GM23338 (cell line): ENCODE results near the gene FAM90A26. TPM values are rescaled to one million over a fixed set of nuclear protein-coding genes. Genes with fewer than 3 reads are reported as not detected.
"Not testable (repeated sequence)": the region's sequence is repeated elsewhere in the genome, so short reads cannot be mapped to it uniquely, and the experiment has no call there.

Experiments used
- ATAC-seq: fragments of 200-7000 bp; cut with Tn5 transposase; 3 replicates; pipeline ENCODE4 v1.9.1; 2020
- DNase-seq: peaks from one replicate; pipeline ENCODE4 v3.0.0-alpha.2; 2015; ENCODE audit warnings: low spot score
- H2AFZ ChIP-seq: fragments of 200-600 bp; sonication (generic); 2 replicates; pipeline ENCODE4 v1.8.0; 2016; ENCODE audit warnings: antibody characterized with exemption, mild to moderate bottlenecking, moderate library complexity
- H3F3A ChIP-seq: fragments of 200-600 bp; sonication (generic); replicated peaks from 2 replicates; pipeline ENCODE4 v1.8.0; 2017; ENCODE audit warnings: antibody characterized with exemption, mixed run types, low read depth
- H3K27ac ChIP-seq: fragments of 200-600 bp; sonication (generic); 2 replicates; pipeline ENCODE4 v1.6.1; 2016; ENCODE audit warnings: low read depth
- H3K27me3 ChIP-seq: fragments of 200-600 bp; sonication (generic); 2 replicates; pipeline ENCODE4 v1.8.0; 2016; ENCODE audit warnings: mild to moderate bottlenecking, mixed run types, moderate library complexity; ENCODE audit not compliant: insufficient read depth
- H3K36me3 ChIP-seq: fragments of 200-600 bp; sonication (generic); 2 replicates; pipeline ENCODE4 v1.8.0; 2016; ENCODE audit warnings: mild to moderate bottlenecking; ENCODE audit not compliant: insufficient read depth
- H3K4me1 ChIP-seq: fragments of 200-600 bp; sonication (generic); 2 replicates; pipeline ENCODE4 v1.8.0; 2016; ENCODE audit warnings: mild to moderate bottlenecking, moderate library complexity; ENCODE audit not compliant: insufficient read depth
- H3K4me2 ChIP-seq: fragments of 200-600 bp; sonication (generic); 2 replicates; pipeline ENCODE4 v1.7.1; 2017; ENCODE audit warnings: mixed run types
- H3K4me3 ChIP-seq: fragments of 200-600 bp; sonication (generic); 2 replicates; pipeline ENCODE4 v1.6.1; 2016; ENCODE audit warnings: mixed run types
- H3K79me2 ChIP-seq: fragments of 200-600 bp; sonication (generic); replicated peaks from 2 replicates; pipeline ENCODE4 v1.8.0; 2017; ENCODE audit warnings: mild to moderate bottlenecking; ENCODE audit not compliant: insufficient read depth
- H3K9me2 ChIP-seq: fragments of 200-600 bp; sonication (generic); 2 replicates; pipeline ENCODE4 v1.8.0; 2017; ENCODE audit not compliant: insufficient read depth
- H4K20me1 ChIP-seq: fragments of 200-600 bp; sonication (generic); replicated peaks from 2 replicates; pipeline ENCODE4 v1.8.0; 2017; ENCODE audit warnings: mild to moderate bottlenecking; ENCODE audit not compliant: insufficient read depth
- H3K27ac Mint-ChIP-seq: 2 replicates; pipeline ENCODE4 v1.8.0; 2020; ENCODE audit warnings: inconsistent platforms, mild to moderate bottlenecking, moderate library complexity, mixed read lengths
- H3K27me3 Mint-ChIP-seq: 3 replicates; pipeline ENCODE4 v1.8.0; 2022; ENCODE audit warnings: low read depth, mild to moderate bottlenecking, moderate library complexity, mixed read lengths, inconsistent platforms; ENCODE audit not compliant: insufficient read depth, poor library complexity
- H3K36me3 Mint-ChIP-seq: 3 replicates; pipeline ENCODE4 v1.8.0; 2021; ENCODE audit warnings: low read depth, mild to moderate bottlenecking, inconsistent platforms, moderate library complexity, mixed read lengths
- H3K4me1 Mint-ChIP-seq: 3 replicates; pipeline ENCODE4 v1.8.0; 2020; ENCODE audit warnings: mild to moderate bottlenecking, inconsistent platforms, mixed read lengths
- H3K4me3 Mint-ChIP-seq: 3 replicates; pipeline ENCODE4 v1.8.0; 2021; ENCODE audit warnings: moderate library complexity, mild to moderate bottlenecking, inconsistent platforms, mixed read lengths
- H3K9me3 Mint-ChIP-seq: 3 replicates; pipeline ENCODE4 v1.8.0; 2020; ENCODE audit warnings: moderate library complexity, mild to moderate bottlenecking, inconsistent platforms, mixed read lengths
- CREB1 ChIP-seq: fragments of 250-450 bp; sonication (Bioruptor Pico); IDR thresholded peaks from 2 replicates; pipeline ENCODE4 v1.5.0; 2020; ENCODE audit warnings: low read depth, mild to moderate bottlenecking, moderate library complexity
- POLR2AphosphoS5 ChIP-seq: IDR thresholded peaks from 2 replicates; pipeline ENCODE4 v1.6.1; 2016; ENCODE audit warnings: antibody characterized with exemption, low read depth
- polyA plus RNA-seq: library from polyadenylated mRNA; unstranded; fragments of >200 nt; fragmentation: Nextera tagmentation; extraction: Ambion mirVana; gene quantifications from 2 replicates; pipeline ENCODE4 v1.2.1, GENCODE V29; 2016
- total RNA-seq: library from RNA; depleted of rRNA; stranded (reverse); fragments of >200 nt; shearing (Covaris generic); gene quantifications from 2 replicates; pipeline ENCODE4 v1.2.3, GENCODE V29; 2014
- TF ChIP-seq, protein P1 (sequence below), 2 experiments: fragments of 200-600 bp in 1 of 2; sonication (generic) in 1 of 2; conservative IDR thresholded peaks; 2 replicates each; pipeline versions ENCODE4 v1.5.1 to v1.6.1; 2016 to 2017; ENCODE audit warnings: antibody characterized with exemption in 2 of 2, low read depth in 2 of 2, mild to moderate bottlenecking in 2 of 2, moderate library complexity in 1 of 2

The FAM90A26 gene
- total and polyA plus RNA-seq, 2 experiments from 2014 or later = 0.10 TPM; not detected in 1

DNA sequence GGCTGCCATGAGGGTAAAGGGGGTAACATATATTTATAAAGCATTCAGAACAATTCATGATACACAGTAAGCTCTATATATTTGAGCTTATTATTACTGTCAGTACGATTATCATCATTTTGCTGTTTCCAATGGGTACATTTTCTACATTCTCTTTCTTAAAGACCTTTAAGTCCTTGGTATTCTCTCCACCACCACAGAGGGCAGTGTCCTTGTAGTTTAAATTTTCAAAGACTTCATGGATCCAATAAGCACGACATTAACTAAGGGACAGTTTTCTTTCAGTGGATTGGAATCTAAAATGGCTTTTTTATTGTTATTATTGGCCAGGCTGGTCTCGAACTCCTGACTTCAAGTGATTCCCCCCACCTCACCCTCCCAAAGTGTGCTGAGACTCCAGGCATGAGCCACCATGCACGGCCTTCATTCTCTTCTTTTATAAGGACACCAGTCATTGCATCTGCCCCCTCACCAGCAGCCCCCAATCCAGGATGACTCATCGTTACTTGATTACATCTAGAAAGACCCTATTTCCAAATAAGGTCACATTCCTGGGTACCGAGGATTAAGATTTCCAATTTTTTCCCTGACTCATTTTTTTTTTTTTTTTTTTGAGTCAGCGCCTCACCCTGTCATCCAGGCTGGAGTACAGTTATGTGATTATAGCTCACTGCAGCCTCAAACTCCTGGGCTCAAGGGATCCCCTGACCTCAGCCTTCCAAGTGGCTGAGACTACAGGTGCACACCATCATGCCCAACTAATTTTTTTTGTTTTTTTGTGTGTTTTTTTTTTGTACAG is 21.4 kb upstream of the FAM90A26 start:
- DNase-seq = peak; percentile 50
- H3K4me1 Mint-ChIP-seq = not testable (repeated sequence)

GRCh38 chr4:9151809-9152179 is 18.4 kb upstream of the FAM90A26 start:
- H3K4me3 ChIP-seq = peak overlapping the region; percentile 89
- H3K4me2 ChIP-seq = peak overlapping the region; percentile 97
- not testable (repeated sequence) for H3K9me3 Mint-ChIP-seq, H3K79me2 ChIP-seq, H3K4me1 Mint-ChIP-seq, H3K4me1 ChIP-seq, H3K36me3 Mint-ChIP-seq, H3K36me3 ChIP-seq, H4K20me1 ChIP-seq, DNase-seq, H3F3A ChIP-seq, H3K9me2 ChIP-seq, H3K27me3 Mint-ChIP-seq, ATAC-seq, H3K27me3 ChIP-seq
- Mint-ChIP-seq H3K27ac (peak overlapping the region; percentile 96), H3K4me3 (peak overlapping the region; percentile 96)
- H2AFZ ChIP-seq = peak overlapping the region; percentile 91
- H3K27ac ChIP-seq = peak overlapping the region; percentile 86; the same call in 1 of the 2 replicates

More for the DNA sequence above, 21.4 kb upstream of the FAM90A26 start:
- not testable (repeated sequence) for H3K4me3 Mint-ChIP-seq, H3K79me2 ChIP-seq, H3K27me3 ChIP-seq, H2AFZ ChIP-seq, H3K4me3 ChIP-seq, H3K27me3 Mint-ChIP-seq, H3K27ac Mint-ChIP-seq, H4K20me1 ChIP-seq, H3K36me3 ChIP-seq, H3F3A ChIP-seq, H3K4me2 ChIP-seq, ATAC-seq, H3K9me2 ChIP-seq, H3K27ac ChIP-seq, H3K9me3 Mint-ChIP-seq, H3K4me1 ChIP-seq
- H3K36me3 Mint-ChIP-seq = peaks cover 12% of the 10 kb centered on the region
- TF ChIP-seq, protein P1, sequence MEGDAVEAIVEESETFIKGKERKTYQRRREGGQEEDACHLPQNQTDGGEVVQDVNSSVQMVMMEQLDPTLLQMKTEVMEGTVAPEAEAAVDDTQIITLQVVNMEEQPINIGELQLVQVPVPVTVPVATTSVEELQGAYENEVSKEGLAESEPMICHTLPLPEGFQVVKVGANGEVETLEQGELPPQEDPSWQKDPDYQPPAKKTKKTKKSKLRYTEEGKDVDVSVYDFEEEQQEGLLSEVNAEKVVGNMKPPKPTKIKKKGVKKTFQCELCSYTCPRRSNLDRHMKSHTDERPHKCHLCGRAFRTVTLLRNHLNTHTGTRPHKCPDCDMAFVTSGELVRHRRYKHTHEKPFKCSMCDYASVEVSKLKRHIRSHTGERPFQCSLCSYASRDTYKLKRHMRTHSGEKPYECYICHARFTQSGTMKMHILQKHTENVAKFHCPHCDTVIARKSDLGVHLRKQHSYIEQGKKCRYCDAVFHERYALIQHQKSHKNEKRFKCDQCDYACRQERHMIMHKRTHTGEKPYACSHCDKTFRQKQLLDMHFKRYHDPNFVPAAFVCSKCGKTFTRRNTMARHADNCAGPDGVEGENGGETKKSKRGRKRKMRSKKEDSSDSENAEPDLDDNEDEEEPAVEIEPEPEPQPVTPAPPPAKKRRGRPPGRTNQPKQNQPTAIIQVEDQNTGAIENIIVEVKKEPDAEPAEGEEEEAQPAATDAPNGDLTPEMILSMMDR (conservative IDR thresholded peaks at IDR 0.05; ENCODE audit: low read depth in 2 of 2) = peak in 1 of 2 experiments; percentile 36; a peak in 3 of 4 replicates

DNA sequence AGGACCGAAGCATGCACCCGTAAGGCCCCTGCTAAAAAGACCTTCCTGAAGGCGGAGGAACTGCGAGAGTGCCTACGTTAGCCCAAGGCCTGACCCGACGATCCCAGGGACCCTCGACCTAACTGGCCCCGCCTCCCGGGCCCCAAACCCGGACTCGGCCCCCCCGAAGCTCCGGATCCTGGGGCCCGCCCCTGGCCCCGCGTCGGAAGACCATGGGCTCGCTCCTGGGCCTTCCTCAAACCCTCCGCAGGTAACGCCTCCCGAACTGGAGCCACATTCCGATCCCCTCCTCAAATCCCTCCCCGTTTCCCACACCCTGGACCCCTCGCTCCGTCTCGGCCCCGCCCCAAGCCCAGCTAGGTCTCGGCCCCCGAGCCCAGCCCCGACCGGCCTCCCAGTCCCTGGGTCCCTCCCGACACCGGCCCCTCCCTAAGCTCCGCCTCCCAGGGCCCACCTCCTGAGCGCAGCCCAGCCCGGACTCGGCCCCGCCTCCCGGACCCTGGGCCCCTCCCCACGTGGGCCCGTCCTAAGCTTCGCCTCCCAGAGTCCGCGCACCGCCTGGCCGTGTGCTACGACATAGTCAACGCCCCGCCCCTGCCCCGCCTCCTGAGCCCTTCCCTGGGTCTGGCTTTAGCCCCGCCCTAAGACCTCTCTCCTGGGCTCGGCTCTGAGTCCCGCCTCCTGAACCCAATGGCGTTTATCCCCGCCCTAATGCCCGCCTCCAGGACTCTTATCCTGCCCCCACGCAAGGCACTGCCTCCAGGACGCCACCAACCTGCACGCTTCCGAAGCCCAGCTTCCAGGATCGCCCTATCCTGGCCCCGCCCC is 17.8 kb upstream of the FAM90A26 start:
- H3K9me3 Mint-ChIP-seq, H4K20me1 ChIP-seq, H3K4me1 Mint-ChIP-seq, H3K27me3 ChIP-seq, H3K4me1 ChIP-seq, H3K79me2 ChIP-seq, H3K9me2 ChIP-seq, H3K27me3 Mint-ChIP-seq, H3K36me3 Mint-ChIP-seq, H3F3A ChIP-seq, H3K36me3 ChIP-seq: not testable (repeated sequence)
- peak overlapping the region; percentile 99 for H3K27ac Mint-ChIP-seq
- H2AFZ ChIP-seq = peak overlapping the region; percentile 91; the same call in 1 of the 2 replicates
- H3K4me3 ChIP-seq = peak overlapping the region; percentile 89
- peak; percentile 64 for TF ChIP-seq POLR2AphosphoS5
- TF ChIP-seq CREB1 (CRISPR knock-in tag) = 0 out of 2 replicates have a peak, but pooled peaks have one; percentile 63
- DNase-seq (peak; percentile 95), ATAC-seq (peak; percentile 77)
- H3K27ac ChIP-seq = peak overlapping the region; percentile 86; the same call in 1 of the 2 replicates
- H3K4me2 ChIP-seq = peak overlapping the region; percentile 97
- H3K4me3 Mint-ChIP-seq = peak overlapping the region; percentile 96
